Measurements from ENCODE around the gene CNTN4. TPM values are rescaled to one million over a fixed set of nuclear protein-coding genes. Genes with fewer than 3 reads are reported as not detected.

CNTN4 gene
- total RNA-seq, 1 experiment from 2014 or later, result 1.6 TPM

DNA sequence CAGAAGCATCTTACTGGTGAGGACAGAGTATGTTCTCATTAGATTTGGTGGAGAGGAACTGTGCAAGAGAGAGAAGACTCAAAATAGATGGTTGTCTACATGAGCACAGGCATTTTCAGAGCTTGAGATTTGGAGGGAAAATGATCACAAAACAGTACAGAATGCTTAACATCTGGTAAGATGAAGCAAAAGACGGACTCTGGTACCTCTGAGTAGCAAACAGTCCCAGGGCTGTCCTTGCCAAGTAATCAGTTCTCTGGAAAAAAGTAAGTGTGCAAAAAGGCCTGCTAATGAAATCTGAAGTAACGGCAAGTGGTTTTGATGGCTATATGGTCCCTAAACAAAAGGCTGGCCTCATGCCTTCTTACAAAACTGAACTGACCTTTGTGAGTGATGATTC, 414.2 kb downstream of the CNTN4 start:
- DNase-seq, result no peak
- Histone ChIP-seq H3K18ac (ENCODE audit: insufficient read length, low read depth, low read length) (no peak overlapping the region), H3K27ac (ENCODE audit: insufficient read length, low read depth, low read length) (no peak overlapping the region), H3K4me1 (ENCODE audit: insufficient read depth, low read length) (no peaks in the 10 kb centered on the region; the same call in 1 of the 2 replicates), H3K79me1 (ENCODE audit: insufficient read depth, low read depth, low read length, poor library complexity, severe bottlenecking) (no peaks in the 10 kb centered on the region), H4K20me1 (ENCODE audit: control insufficient read depth, insufficient read depth, insufficient read length) (no peaks in the 10 kb centered on the region), H2BK15ac (ENCODE audit: low read depth, low read length) (no peak overlapping the region), H3K79me2 (ENCODE audit: insufficient read depth, low read length) (no peaks in the 10 kb centered on the region), H2AFZ (ENCODE audit: low read length) (no peak overlapping the region), H2BK20ac (ENCODE audit: low read depth, low read length, poor library complexity, severe bottlenecking) (no peak overlapping the region), H3K23me2 (ENCODE audit: insufficient read length, low read depth, low read length, poor library complexity, severe bottlenecking) (no peaks in the 10 kb centered on the region), H3K9me3 (ENCODE audit: control insufficient read depth, low read depth, low read length) (no peaks in the 10 kb centered on the region), H2AK5ac (ENCODE audit: insufficient read length, low read length) (no peak overlapping the region), H3T11ph (ENCODE audit: low read length) (no peak overlapping the region), H4K5ac (ENCODE audit: insufficient read length, low read depth, low read length) (no peak overlapping the region), H3K23ac (ENCODE audit: insufficient read length, low read depth, low read length) (no peak overlapping the region), H3K14ac (ENCODE audit: insufficient read depth, low read length) (no peak overlapping the region), H4K91ac (ENCODE audit: insufficient read length, low read depth, low read length) (no peak overlapping the region), H3K27me3 (ENCODE audit: insufficient read depth, low read length) (no peaks in the 10 kb centered on the region; the same call in 1 of the 2 replicates), H3K9ac (ENCODE audit: extremely low read depth, insufficient read length, low read length) (no peak overlapping the region), H3K4me2 (ENCODE audit: insufficient read depth, insufficient read length, low read length) (no peak overlapping the region), H2BK12ac (ENCODE audit: insufficient read length, low read depth, low read length) (no peak overlapping the region), H3K56ac (ENCODE audit: insufficient read length, low read depth, low read length) (no peak overlapping the region), H4K8ac (replicated peaks; ENCODE audit: insufficient read length, low read depth, low read length) (no peak overlapping the region), H2BK5ac (ENCODE audit: insufficient read length, low read length) (no peak overlapping the region), H3K4ac (ENCODE audit: low read depth, low read length) (no peak overlapping the region), H2BK120ac (ENCODE audit: low read depth, low read length, poor library complexity, severe bottlenecking) (no peak overlapping the region)
- Mint-ChIP-seq H3K27ac (no peak overlapping the region), H3K4me3 (no peak overlapping the region), H3K36me3 (ENCODE audit: insufficient read depth in 1 of 3, low read depth in 3 of 3) (no peaks in the 10 kb centered on the region), H3K4me1 (peaks cover 17 to 19% of the 10 kb centered on the region in 2 experiments), H3K9me3 (no peaks in the 10 kb centered on the region), H3K27me3 (ENCODE audit: low read depth) (peaks cover 35% of the 10 kb centered on the region)
- WGBS (ENCODE audit: extremely low coverage, insufficient read length, low lambda C conversion rate), result no CpG with 5 or more reads among the region's 2 CpGs
- TF ChIP-seq, protein P1, sequence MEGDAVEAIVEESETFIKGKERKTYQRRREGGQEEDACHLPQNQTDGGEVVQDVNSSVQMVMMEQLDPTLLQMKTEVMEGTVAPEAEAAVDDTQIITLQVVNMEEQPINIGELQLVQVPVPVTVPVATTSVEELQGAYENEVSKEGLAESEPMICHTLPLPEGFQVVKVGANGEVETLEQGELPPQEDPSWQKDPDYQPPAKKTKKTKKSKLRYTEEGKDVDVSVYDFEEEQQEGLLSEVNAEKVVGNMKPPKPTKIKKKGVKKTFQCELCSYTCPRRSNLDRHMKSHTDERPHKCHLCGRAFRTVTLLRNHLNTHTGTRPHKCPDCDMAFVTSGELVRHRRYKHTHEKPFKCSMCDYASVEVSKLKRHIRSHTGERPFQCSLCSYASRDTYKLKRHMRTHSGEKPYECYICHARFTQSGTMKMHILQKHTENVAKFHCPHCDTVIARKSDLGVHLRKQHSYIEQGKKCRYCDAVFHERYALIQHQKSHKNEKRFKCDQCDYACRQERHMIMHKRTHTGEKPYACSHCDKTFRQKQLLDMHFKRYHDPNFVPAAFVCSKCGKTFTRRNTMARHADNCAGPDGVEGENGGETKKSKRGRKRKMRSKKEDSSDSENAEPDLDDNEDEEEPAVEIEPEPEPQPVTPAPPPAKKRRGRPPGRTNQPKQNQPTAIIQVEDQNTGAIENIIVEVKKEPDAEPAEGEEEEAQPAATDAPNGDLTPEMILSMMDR (conservative IDR thresholded peaks at IDR 0.05), result no peak

Measured in H9 (cell line).